ENCODE data around the gene HIP1R.
"Not testable (repeated sequence)": the region's sequence is repeated elsewhere in the genome, so short reads cannot be mapped to it uniquely, and the experiment has no call there.

Gene HIP1R

GRCh38 chr12:122878780-122879612, 43.7 kb downstream of the HIP1R start:
- no peak for DNase-seq

GRCh38 chr12:122880155-122880667, 45.0 kb downstream of the HIP1R start:
- DNase-seq, result peak; percentile 32

- DNase-seq, result no peak
Measured at GRCh38 chr12:122880668-122881067, 45.4 kb downstream of the HIP1R start.

GRCh38 chr12:122882908-122883558, 47.8 kb downstream of the HIP1R start:
- DNase-seq, result no peak

GRCh38 chr12:122884091-122884826, 49.0 kb downstream of the HIP1R start:
- no peak for DNase-seq

- no peak for DNase-seq
Measured at GRCh38 chr12:122884860-122885259, 49.6 kb downstream of the HIP1R start.

GRCh38 chr12:122886161-122886560, 50.9 kb downstream of the HIP1R start:
- DNase-seq, result no peak

- no peak for DNase-seq
Measured at GRCh38 chr12:122886851-122887818, 51.9 kb downstream of the HIP1R start.

GRCh38 chr12:122887819-122888212, 52.6 kb downstream of the HIP1R start:
- no peak for DNase-seq

- peak; percentile 90 for DNase-seq
Measured at GRCh38 chr12:122888232-122888752, 53.0 kb downstream of the HIP1R start.

- no peak for DNase-seq
Measured at GRCh38 chr12:122889761-122890520, 54.7 kb downstream of the HIP1R start.

GRCh38 chr12:122891661-122892525, 56.6 kb downstream of the HIP1R start:
- DNase-seq, result no peak

GRCh38 chr12:122892724-122893123, 57.5 kb downstream of the HIP1R start:
- DNase-seq, result not testable (repeated sequence)

- peak; percentile 45 for DNase-seq
Measured at GRCh38 chr12:122893208-122894153, 58.2 kb downstream of the HIP1R start.

- DNase-seq, result no peak
Measured at GRCh38 chr12:122894193-122895121, 59.2 kb downstream of the HIP1R start.

GRCh38 chr12:122895320-122895703, 60.1 kb downstream of the HIP1R start:
- DNase-seq, result no peak

- DNase-seq, result peak; percentile 74
Measured at GRCh38 chr12:122895704-122896636, 60.7 kb downstream of the HIP1R start, which contains the start of gene VPS37B. Gene VPS37B, minus strand, starts transcription at chr12:122896124. Its CDS starts 62 bp downstream, at chr12:122896062.
